ENCODE results near the gene ERAS. TPM values are rescaled to one million over a fixed set of nuclear protein-coding genes. Genes with fewer than 3 reads are reported as not detected.

The ERAS gene
- total and polyA plus RNA-seq, 2 of the 13 experiments (the other 11 are each of a cell fraction or from before 2014, with no cell fraction given), result 0.21 to 0.22 TPM

GRCh38 chrX:48794911-48795515 lies 31.3 kb upstream of the ERAS start:
- BruUV-seq (replicated peaks), result no TSS peak
- intact Hi-C loops (cut with micrococcal nuclease; ENCODE audit: unreplicated experiment), result no loop called here
- 0% methylated on average over 1 of the region's 8 CpGs for WGBS (ENCODE audit: low lambda C conversion rate)
- Histone ChIP-seq H2AFZ (ENCODE audit: low read length) (no peak overlapping the region), H3K4me2 (ENCODE audit: low read depth, low read length) (peak overlapping the region; percentile 23; the same call in 1 of the 2 replicates), H3K9ac (ENCODE audit: insufficient read depth, low read depth, low read length) (no peak overlapping the region), H3K4me1 (ENCODE audit: insufficient read depth, low read length) (peaks cover 40% of the 10 kb centered on the region), H3K27ac (ENCODE audit: extremely low read length, insufficient read depth, low read length) (no peak overlapping the region), H3K4me3 (replicated peaks in 1 of 3; ENCODE audit: insufficient read depth in 1 of 3, low read depth in 2 of 3, low read length in 3 of 3) (no peak overlapping the region), H3K27me3 (ENCODE audit: control insufficient read depth in 1 of 2, insufficient read depth in 2 of 2, low read length in 2 of 2) (no peaks in the 10 kb centered on the region), H3K9me3 (ENCODE audit: low read length) (no peaks in the 10 kb centered on the region), H3K36me3 (replicated peaks in 1 of 2; ENCODE audit: control insufficient read depth in 1 of 2, insufficient read depth in 2 of 2, low read length in 2 of 2) (no peaks in the 10 kb centered on the region), H3K79me2 (ENCODE audit: insufficient read depth, low read length) (no peaks in the 10 kb centered on the region), H4K20me1 (ENCODE audit: insufficient read depth, low read length) (no peaks in the 10 kb centered on the region)
- no peak for ATAC-seq
- ChIA-PET POLR2A (interaction anchor here (0.9 kb wide), 1 partner anchor 396 kb away, joined by 3 read pairs; no protein-coding TSS in a partner anchor), CTCF (ENCODE audit: low intra/inter-chr PET ratio, low total read pairs) (no interaction called here)
- TF ChIP-seq, protein P1, sequence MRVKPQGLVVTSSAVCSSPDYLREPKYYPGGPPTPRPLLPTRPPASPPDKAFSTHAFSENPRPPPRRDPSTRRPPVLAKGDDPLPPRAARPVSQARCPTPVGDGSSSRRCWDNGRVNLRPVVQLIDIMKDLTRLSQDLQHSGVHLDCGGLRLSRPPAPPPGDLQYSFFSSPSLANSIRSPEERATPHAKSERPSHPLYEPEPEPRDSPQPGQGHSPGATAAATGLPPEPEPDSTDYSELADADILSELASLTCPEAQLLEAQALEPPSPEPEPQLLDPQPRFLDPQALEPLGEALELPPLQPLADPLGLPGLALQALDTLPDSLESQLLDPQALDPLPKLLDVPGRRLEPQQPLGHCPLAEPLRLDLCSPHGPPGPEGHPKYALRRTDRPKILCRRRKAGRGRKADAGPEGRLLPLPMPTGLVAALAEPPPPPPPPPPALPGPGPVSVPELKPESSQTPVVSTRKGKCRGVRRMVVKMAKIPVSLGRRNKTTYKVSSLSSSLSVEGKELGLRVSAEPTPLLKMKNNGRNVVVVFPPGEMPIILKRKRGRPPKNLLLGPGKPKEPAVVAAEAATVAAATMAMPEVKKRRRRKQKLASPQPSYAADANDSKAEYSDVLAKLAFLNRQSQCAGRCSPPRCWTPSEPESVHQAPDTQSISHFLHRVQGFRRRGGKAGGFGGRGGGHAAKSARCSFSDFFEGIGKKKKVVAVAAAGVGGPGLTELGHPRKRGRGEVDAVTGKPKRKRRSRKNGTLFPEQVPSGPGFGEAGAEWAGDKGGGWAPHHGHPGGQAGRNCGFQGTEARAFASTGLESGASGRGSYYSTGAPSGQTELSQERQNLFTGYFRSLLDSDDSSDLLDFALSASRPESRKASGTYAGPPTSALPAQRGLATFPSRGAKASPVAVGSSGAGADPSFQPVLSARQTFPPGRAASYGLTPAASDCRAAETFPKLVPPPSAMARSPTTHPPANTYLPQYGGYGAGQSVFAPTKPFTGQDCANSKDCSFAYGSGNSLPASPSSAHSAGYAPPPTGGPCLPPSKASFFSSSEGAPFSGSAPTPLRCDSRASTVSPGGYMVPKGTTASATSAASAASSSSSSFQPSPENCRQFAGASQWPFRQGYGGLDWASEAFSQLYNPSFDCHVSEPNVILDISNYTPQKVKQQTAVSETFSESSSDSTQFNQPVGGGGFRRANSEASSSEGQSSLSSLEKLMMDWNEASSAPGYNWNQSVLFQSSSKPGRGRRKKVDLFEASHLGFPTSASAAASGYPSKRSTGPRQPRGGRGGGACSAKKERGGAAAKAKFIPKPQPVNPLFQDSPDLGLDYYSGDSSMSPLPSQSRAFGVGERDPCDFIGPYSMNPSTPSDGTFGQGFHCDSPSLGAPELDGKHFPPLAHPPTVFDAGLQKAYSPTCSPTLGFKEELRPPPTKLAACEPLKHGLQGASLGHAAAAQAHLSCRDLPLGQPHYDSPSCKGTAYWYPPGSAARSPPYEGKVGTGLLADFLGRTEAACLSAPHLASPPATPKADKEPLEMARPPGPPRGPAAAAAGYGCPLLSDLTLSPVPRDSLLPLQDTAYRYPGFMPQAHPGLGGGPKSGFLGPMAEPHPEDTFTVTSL (CRISPR knock-in tag; IDR thresholded peaks at IDR 0.05; ENCODE audit: borderline replicate concordance), result no peak
- TF ChIP-seq RCOR2 (CRISPR knock-in tag; IDR thresholded peaks at IDR 0.05) (no peak), PHF21A (CRISPR knock-in tag; IDR thresholded peaks at IDR 0.05) (no peak), ZNF761 (CRISPR knock-in tag; conservative IDR thresholded peaks at IDR 0.05) (no peak), MNT (IDR thresholded peaks at IDR 0.05) (no peak), PRDM15 (CRISPR knock-in tag; IDR thresholded peaks at IDR 0.05) (no peak), ZBTB7B (CRISPR knock-in tag; IDR thresholded peaks at IDR 0.05) (no peak), TFDP2 (CRISPR knock-in tag; IDR thresholded peaks at IDR 0.05) (no peak), JUNB (CRISPR knock-in tag; IDR thresholded peaks at IDR 0.05; ENCODE audit: borderline replicate concordance) (no peak)
- TF ChIP-seq, protein P2, sequence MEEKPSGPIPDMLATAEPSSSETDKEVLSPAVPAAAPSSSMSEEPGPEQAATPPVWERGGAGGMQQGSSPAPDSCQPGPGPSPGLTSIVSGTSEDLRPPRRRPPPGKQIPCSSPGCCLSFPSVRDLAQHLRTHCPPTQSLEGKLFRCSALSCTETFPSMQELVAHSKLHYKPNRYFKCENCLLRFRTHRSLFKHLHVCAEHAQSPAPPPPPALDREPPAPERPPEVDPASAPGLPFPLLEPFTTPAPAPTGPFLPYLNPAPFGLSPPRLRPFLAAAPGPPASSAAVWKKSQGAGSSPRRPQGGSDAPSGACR (CRISPR knock-in tag; IDR thresholded peaks at IDR 0.05), result no peak
- in situ Hi-C loops (cut with HindIII; ENCODE audit: extremely low pct_ligation_motif_present, low pct_unique_long_range_greater_than_20kb), result no loop called here
- no peak for DNase-seq (ENCODE audit: low spot score)
- no peak for FAIRE-seq

Measured in HepG2 (cell line).